Bone marrow (tissue), 2 donors: ENCODE data around the gene KCNK7.
"Not testable (repeated sequence)": the region's sequence is repeated elsewhere in the genome, so short reads cannot be mapped to it uniquely, and the experiment has no call there.

Experiments
- DNase-seq, 2 donors: peaks; one replicate each; lab custom pipeline; 2025; lab: John Stamatoyannopoulos, UW

Gene KCNK7

GRCh38 chr11:65572356-65573051 lies 23.1 kb downstream of the KCNK7 start, which contains the start of gene FAM89B:
TSS of gene FAM89B (plus strand) at chr11:65572538. CDS start at chr11:65572670, 132 bp downstream.
- DNase-seq: peak; percentile 68 to 70

DNA sequence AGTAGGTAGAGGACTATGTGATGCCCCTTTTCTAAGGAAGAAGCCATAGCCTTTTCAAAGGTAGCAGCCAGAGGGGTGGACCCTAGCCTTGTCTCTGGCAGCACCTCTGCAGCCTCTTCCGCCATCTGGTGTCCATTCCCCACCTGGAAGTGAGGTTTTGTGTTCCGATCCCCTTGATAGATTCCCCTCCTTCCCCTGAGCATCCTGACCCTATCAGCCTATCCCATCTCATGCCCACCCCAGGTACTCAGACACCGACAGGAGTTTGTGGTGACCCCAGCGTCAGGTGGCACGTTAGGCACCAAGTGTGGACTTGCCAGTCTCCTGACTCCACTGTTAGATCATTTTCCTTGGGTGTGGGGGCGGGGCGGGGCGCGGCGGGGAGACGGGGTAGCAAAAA lies 23.7 kb downstream of the KCNK7 start:
- no peak for DNase-seq

DNA sequence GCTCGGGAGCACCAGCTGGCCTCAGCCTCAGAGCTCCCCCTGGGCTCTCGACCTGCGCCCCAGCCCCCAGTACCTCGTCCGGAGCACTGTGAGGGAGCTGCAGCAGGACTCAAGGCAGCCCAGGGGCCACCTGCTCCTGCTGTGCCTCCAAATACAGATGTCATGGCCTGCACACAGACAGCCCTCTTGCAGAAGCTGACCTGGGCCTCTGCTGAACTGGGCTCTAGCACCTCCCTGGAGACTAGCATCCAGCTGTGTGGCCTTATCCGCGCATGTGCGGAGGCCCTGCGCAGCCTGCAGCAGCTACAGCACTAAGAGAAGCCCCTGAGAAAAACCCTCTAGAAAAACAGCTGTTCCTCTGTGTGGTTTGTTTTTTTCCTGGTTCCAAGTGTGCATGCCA lies 24.2 kb downstream of the KCNK7 start:
- DNase-seq: no peak

- peak; percentile 97 to 99 for DNase-seq
Observed at GRCh38 chr11:65569973-65570918, 25.4 kb downstream of the KCNK7 start, which contains the start of gene ZNRD2. TSS of gene ZNRD2 (plus strand) at chr11:65570477. CDS start at chr11:65570492, 15 bp downstream.

- DNase-seq: no peak
Observed at GRCh38 chr11:65569164-65569972, 26.2 kb downstream of the KCNK7 start.

DNA sequence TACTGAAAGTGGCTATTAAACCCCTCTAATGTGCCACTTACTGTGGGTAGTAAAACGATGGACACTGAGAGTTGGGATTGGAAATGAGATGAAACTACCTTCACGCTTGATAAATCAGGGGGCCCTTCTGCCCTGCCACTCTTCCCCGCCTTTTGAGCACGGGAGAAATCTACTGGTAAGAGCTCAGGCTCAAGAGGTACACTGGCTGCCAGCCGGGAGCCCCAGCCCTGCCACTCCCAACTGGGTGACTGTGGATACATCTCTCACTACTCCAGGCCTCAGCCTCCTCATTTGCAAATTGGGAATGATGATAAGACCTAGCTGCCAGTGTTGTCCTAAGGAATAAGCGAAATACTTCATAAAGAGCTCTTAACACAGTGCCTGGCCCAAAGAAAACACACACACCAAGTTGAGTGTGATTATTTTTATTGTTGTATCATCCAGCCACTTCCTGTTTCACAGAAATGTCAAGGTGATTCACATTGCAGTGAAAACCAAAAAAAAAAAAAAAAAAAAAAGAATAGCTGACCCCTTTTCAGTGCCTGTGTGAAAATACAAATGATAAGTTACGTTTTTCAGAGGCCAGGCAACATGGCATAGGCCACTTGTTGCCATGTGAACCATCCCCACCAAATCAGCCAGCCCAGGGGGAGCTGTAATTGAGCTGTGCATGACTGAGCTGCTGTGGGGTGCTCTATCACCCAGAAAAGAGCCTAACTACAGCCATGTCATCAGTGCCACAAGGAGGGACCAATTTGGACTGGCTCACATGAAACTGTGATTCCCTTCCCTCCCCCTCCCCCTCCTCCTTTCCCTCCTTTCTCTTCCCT lies 29.8 kb downstream of the KCNK7 start:
- no peak for DNase-seq

GRCh38 chr11:65564879-65565559 lies 30.6 kb downstream of the KCNK7 start:
- not testable (repeated sequence) for DNase-seq

GRCh38 chr11:65563601-65564000 lies 32.0 kb downstream of the KCNK7 start:
- DNase-seq: no peak

- DNase-seq: no peak
Observed at GRCh38 chr11:65562788-65563187, 32.8 kb downstream of the KCNK7 start.

DNA sequence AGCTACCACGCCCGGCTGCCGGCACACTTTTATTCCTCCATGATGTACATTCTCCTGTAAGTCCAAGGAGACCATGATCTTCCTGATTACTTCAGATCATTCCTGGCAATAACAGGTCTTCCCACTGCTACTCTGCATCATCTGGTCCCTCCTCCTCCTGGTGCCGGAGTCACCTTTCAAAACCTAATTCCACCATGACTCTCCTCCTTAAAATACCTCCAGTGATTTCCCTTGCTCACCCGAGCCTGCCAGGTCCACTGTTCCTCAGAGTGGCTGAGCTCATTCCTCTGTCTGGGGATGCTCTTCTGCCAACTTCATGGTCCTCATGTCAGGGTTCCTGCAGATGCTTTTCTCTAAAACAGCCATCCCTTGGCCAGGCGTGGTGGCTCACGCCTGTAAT lies 33.6 kb downstream of the KCNK7 start:
- DNase-seq: no peak

- no peak for DNase-seq
Observed at GRCh38 chr11:65560555-65561418, 34.8 kb downstream of the KCNK7 start.

GRCh38 chr11:65559951-65560537 lies 35.6 kb downstream of the KCNK7 start:
- no peak for DNase-seq

DNA sequence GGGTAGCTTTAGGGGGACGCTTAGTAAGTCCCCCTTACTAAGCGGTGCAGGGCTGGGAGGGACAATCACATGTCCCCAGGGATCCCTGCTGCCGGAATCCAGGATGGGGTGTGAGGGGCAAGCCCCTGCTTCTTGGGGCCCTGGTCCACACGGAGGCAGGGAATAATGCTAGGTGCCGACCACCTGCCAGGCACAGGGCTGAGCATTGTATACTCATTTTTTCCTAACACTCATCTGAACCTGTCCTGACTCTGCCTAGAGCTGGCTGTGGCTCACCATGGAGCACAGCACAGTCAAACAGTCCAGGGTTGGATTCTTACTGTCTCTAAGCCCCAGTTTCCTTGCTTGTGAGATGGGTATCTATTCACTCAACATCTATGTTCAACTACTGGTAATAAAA lies 36.1 kb downstream of the KCNK7 start:
- DNase-seq: no peak

DNA sequence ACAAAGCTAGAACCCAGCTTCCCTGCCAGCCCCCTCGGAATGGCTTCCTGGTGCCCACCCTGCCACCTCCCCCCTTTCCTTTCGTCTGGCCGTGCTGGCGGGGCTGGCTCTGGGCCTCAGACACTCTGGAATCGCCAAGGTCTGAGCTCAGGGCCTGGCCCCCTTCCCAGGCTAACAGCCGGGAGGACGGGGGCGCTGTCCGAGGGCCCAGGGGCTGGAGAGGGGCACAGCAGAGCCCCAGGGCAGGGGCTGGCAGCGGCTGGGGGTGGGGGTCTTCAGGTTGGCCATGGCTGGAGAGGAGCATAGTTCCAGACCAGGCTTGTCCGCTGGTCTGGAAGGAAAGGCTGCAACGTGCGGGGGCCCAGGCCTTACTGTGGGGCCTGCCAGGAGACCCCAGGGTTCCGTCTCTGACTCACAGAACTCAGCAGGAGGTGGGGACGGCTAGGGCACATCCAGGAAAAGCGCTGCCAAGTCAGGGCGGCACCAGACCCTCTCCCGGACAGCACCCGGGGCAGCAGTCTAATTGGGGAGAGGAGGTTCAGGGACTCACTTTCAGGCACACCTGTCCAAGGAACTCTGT lies 36.6 kb downstream of the KCNK7 start:
- DNase-seq: no peak

DNA sequence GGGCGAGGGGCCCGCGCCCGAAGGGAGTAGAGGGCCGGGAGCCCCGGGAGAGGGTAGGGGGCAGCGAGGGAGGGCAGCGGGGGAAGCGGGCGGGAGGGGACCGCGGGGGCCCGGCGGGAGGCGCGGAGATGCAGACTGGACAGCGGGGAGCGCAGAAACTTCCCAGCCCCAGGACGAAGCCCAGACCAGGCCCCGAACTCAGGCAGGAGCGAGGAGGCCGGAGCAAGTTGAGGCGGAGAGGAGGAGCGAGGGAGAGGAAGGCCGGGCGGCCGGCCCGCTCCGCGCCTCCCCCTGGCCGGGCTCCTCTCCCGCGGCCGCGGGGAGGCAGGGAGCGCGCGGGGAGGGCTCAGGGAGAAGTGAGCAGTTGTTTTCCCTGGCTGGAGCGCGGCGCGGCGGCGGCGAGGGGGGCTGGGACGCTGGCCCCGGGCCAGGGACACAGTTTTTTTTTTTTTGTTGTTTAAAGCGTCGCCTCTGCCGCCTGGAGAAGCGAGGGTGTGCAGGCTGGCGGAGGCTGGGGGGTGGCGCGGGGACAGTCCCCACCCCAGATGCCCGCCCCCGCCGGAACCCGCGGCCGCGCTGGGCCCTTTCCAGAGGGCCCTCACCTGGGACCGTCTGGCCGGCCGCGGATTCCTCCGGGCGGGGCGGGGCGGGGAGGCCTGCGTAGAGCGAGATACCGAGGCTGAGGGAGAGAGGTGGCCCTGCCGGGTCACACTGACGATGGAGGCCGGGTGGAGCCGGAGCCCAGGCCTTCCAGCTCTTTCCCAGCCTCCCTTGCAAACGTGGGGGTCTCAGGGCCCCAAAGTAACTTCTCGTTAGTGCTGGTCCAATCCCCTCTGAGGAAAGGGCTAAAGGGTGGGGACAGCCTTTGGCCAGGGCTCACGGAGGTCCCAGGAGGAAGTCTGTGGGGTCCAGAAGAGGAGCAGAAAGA lies 37.3 kb downstream of the KCNK7 start, which contains the start of gene LTBP3:
LTBP3 (minus strand) TSS at position 358 of the 928 bp plus-strand sequence. CDS start 400 bp downstream, outside the sequence.
- DNase-seq: peak in 1 of 2 donors; percentile 16

DNA sequence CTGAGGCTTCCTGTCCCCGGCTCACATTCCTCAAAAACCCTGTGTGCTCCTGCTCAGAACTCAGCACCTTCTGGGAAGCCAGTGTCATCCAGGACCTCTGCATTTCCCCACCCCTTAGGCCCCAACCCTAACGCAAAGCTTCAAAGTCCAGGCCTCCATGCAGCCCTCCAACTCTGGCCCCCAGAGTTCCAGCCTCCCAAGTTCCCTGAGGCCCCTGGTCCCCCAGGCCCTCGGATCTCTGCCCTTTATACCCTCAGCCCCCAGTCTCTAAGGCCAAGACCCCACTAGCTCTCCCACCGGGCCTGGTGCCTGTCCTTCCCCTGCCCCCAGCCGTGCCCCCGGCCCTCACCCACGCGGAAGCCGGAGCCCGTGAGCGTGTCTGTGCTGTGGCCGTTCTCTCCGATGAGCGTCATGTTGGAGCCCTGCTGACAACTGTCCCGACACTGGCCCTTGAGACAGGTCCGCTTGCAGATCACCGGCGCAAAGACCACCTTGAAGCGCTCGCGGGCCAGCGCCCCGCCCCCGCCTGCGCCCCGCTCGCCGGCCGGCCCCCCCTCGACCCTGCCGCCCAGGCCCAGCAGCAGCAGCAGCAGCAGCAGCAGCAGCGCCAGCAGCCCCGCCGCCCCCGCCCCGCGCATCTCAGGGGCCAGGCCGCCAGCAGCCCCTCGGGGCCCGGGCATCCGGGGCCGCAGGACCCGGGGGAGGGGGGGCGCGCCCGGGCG lies 38.2 kb downstream of the KCNK7 start:
- no peak for DNase-seq
